GM19467 (cell line): ENCODE results near the gene MAP3K13.
"Not testable (repeated sequence)": the region's sequence is repeated elsewhere in the genome, so short reads cannot be mapped to it uniquely, and the experiment has no call there.

Source experiments
- ATAC-seq: cut with Tn5 transposase; IDR thresholded peaks from one replicate; pipeline ENCODE4 v1.9.1; 2021; ENCODE audit warnings: mild to moderate bottlenecking, moderate library complexity; ENCODE audit not compliant: unreplicated experiment

MAP3K13 gene

DNA sequence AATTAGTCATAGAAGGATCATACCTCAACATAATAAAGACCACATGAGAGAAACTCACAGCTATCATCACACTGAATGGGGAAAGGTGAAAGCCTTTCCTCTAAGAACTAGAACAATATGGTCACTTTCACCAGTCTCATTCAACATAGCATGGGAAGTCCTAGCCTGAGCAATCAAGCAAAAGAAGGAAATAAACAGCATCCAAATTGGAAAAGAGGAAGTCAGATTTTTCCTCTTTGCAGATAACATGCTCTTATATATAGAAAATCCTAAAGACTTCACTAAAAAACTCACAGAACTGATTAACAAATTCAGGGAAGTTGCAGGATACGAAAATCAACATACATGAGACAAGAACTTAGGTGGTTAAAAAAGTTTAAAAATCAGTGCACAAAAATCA, 24.7 kb downstream of the MAP3K13 start:
- ATAC-seq = no peak

DNA sequence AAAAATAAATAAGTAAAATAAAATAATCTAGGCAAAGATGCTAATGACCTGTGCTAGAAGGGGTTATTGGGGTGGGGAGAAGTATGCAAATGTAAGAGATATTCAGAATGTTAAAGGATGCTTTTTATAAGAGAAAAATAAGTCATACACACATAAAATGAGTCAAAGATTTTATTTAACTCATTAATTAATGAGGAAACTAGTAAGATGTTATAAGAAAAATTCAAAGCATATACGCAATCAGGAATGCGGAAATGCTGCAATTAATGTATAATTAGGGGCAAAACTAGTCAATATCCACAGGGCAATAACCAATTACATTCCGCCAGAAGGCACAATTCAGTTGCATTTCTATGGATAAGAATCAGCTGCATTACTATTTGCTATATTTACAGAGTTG, 30.1 kb downstream of the MAP3K13 start:
- ATAC-seq = no peak

DNA sequence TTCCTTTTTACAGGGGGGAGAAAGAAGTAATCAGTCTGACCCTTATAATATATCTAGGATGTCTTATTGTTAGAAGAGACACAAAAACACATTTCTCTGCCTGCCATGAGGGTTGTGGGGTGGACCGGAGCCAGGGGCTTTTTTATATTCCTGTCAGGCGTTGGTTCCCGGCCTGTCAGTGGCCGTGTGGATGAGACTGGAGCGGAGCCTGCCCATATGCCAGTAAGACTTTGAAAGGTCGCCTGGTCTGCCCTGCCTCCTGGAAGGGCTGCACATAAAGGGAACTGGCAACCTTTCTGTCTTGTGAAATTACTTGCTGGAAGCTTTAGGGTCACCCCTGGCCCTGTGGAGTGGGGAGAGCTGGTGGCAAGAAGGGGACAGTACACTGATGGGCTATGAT, 34.7 kb downstream of the MAP3K13 start:
- ATAC-seq = no peak

DNA sequence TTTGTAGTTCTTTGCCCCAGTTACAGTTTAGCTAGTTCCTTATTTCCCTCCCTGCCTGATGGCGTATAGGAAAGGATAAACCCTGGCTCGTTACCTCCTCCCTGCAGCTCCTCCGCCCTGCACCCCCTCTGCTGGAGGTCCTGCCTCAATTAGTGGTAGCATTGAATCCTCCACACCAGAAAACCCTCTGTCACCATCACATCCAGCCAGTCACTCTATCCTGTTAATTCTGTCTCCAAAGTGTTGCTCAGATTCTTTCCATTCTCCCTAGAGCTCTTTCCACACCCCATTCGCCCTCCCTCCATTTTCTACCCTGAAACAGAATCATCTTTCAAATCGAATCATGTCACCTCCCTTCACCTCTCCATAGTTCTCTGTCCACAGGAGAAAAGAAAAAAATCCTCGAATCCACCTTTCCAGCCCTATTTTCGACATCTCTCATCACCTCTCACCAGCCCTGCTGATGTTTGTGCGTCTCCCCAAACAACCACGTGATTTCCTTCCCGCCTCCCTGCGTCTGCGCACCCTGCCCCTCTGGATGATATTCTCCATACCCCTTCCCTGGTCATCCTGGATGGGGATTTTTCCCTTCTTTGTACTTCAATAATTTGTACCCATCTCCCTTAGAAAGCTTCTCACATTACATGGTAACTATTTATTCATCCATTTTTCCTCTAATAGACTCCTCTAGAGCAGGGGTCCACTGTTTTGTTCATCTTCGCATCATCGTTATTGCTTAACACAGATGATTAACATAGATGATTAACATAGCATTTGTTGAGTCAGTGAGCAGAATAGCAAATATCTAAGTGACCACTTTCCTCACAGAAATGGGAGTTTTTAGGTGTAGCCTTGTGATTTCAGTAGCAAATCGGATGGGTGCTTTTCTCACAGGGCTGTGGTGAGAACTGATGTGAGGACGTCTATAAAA, 37.1 kb downstream of the MAP3K13 start:
- no peak for ATAC-seq

DNA sequence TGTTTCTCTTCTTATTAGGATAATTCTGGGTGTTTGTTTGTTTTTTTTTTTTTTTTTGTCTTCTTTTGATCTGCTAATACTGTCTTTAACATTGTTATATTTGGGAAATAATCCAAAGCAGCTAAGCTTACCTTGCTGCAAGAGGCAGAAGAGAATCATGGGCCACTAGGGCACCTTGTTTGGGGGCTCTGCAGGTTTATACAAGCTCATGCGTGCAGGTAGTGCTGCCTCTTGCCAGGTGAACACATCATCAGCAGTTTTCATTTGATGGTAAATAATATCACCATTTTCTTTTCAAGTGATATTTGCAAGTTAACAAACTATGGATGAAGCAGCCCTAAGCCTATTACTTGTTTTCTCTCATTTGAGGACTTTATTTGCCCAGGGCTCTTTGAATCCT, 37.9 kb downstream of the MAP3K13 start:
- ATAC-seq = no peak

DNA sequence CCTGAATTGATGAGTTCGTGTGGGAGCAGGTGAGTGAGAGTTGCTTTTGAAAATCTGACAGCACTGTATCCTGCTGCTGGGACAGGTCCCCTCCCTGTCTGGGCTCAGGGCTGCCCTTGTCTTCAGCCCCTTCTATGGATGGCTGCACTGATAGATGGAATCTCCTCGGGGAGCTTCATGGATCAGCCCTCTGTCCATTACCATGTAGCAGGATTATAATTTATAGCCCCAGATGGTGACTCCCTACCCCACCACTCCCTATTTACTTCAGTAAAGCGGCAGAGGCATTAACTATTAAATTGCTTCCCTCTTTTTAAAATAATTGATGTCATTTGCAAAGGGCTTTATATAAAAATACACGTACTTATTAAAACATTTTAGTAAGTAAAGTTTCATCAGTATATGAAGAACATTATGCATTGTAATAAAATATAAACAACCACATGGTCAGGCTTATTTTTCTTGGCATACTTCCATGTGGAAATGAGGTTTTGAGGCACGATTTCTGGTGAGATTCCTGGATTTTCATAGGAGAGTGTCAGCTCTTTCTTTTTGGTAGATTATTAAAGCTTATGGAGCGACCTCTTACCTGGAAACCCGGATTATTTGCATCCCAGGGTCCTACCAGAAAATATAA, 38.5 kb downstream of the MAP3K13 start:
- no peak for ATAC-seq

DNA sequence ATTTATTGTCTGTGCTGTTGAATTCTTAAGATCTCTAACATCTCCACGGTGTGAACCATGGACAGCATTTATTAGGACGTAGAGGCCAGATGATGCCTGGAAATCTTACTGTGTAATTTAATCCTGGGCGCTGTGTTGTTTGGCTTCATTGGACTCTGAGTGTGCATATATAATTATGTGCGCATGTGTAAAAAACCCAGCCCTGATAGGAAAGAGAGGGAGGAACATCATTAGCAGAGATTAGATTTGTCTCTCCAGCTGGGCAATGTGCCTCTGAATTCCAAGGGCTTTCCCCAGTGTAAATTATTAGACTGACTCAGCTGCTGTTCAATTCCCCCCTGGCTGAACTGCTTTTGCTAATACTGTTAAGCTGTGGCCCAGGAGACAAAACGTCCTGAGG, 39.6 kb downstream of the MAP3K13 start:
- no peak for ATAC-seq

DNA sequence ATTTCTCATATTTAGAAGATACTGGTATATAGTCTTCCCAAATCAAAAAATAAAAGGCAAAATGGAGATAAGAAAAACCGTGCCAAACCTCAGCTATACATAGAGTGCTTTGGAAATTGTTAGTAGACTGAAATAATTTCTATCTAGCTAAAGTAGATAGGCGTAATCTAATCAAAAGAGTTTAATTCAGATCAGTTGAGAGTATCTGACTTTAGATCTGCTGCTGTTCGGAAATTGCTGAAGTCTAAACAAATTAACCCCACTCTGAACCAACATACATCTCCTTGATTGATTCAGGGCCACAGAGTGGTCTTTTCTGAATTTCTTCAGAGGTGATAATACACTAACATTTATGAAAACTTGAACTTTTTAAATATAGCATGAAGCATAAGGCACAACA, 40.1 kb downstream of the MAP3K13 start:
- ATAC-seq = no peak

DNA sequence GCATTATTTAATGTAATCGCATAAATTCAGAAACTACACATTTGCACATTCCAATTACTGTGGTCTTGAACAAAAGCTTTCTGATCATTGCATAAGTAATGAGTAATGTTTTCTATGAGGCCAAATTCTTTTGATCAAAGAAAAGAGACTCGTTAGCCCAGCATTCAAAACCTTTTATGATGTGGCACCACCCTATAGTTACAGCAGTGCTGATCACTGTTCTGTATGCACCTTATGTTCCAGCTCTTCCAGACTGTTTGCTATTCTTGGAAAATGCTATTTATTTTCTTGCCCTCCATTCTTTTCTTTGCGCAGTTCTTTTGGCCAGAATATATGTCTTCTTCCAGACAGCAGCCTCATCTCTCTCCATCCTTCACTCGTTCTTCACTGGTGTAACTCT, 42.3 kb downstream of the MAP3K13 start:
- ATAC-seq = no peak

DNA sequence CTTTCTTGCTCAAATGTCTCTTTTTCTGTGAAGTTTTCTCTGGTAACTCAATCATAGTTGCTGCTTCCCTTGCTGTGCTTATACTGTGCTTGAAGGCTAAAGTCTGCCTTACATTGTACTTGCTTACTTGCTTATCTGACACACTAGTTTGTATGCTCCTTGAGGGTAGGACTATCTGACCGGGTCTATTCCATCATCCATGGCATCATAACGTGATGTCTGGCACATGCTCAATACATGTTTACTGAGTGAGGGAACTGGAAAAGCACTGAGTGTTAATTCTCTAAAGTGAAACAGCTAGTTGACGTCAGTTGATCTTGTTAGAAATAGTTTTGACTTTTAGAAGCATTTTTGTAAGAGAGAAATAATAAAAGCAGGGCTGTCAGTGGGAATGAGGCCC, 42.7 kb downstream of the MAP3K13 start:
- ATAC-seq = no peak

DNA sequence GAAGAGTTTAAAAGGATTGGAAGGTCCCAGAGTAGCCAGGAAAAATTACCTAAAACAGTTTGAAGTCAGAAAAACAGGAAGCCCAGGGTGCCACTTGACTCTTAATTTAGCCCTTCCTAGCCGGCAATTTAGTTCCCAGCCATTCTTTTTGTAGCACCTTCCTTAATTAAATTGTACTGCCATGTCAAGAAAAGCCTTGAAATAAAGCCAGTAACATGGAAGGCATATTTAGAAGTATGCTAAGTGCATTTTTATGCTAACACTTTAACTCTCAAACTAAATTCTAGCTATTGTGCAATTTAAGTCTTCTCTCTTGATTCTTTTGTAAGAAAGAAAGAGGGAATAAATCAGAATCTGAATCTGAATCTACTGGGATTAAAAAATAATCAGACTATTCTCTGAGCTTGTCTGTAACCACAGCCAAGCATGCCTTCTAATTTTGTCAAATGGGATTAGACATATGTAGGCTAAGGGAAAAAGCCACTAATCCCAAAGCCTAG, 43.2 kb downstream of the MAP3K13 start:
- ATAC-seq = no peak

DNA sequence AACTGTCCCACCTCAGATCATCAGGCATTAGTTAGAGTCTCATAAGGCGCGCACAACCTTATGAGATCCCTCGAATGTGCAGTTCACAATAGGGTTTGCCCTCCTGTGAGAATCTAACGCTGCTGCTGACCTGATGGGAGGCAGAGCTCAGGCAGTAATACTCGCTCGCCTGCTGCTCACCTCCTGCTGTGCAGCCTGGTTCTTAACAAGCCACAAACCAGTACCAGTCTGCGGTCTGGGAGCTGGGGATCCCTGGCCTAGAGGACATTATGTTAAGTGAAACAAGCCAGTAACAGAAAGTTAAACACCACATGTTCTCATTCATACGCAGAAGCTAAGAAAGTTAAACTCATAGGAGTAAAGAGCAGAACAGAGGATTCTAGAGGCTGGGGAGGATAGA, 47.0 kb downstream of the MAP3K13 start:
- no peak for ATAC-seq

DNA sequence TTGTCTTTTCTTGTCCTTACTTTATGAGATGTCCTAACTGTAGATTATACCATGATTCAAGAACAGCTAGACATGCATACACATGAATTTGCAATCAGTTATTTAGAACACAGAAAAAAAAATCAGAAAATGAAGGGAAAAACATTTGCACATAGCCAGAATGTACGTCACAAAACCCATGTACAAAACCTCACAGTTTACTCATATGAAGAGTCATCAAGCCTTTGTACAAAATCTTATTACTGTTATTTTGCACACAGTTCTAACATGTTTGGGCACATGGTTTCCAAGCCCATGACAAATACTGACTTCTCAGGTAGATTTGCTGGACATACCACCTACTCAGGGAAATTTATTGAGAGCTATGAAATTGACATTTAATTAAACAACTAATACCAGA, 48.2 kb downstream of the MAP3K13 start:
- ATAC-seq = no peak

DNA sequence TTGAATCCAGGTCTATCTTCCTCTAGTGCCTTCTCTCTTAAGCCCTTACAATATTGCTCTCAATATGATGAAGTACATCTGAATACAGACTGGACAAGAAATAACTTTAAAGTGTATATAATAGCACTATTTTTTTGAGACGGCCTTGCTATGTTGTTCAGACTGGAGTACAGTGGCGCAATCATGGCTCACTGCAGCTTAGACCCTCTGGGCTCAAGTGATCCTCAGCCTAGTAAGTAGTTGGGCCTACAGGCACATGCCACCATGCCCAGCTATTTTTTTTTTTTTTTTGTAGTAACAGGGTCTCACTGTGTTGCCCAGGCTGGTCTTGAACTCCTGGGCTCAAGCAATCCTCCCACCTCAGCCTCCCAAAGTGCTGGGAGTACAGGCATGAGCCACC, 53.6 kb downstream of the MAP3K13 start:
- no peak for ATAC-seq

DNA sequence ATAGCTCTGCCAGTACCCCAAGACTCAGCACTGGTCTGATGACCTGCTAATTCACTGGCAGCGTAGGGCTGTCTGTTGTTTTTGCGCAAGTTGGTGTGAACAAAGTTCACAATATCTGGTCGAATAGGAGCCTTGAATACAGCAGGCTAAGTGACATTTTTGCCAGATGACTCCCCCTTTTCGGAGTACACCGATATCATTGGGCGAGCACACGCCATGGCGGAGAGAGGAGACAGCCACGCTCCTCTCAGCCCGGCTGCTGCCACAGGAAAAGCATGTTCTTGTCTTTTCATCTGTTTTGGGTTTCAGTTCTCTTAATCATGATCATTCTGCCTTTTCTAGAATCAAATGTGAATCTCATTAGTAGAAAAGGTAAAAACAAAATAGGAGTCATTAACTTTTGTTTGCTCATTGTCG, 55.6 kb downstream of the MAP3K13 start:
- not testable (repeated sequence) for ATAC-seq

DNA sequence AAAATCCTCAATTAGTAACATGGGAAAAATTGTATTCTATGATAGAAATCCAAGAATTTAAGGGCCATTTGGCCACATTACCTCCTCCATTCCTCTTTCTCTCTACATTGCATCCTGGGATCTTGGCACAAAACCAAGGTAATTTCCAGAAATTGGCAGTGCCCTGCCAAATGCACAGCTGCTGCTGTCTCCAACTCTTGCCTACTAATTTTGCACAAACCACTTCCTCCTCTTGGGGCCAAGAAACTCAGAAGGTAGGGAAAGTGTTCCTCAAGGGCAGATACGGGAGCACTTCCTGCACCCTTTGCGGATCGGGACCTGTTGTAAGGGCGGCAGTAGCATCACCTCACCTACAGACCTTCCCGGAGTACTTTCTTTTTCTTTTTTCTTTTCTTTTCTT, 57.8 kb downstream of the MAP3K13 start:
- ATAC-seq = no peak

DNA sequence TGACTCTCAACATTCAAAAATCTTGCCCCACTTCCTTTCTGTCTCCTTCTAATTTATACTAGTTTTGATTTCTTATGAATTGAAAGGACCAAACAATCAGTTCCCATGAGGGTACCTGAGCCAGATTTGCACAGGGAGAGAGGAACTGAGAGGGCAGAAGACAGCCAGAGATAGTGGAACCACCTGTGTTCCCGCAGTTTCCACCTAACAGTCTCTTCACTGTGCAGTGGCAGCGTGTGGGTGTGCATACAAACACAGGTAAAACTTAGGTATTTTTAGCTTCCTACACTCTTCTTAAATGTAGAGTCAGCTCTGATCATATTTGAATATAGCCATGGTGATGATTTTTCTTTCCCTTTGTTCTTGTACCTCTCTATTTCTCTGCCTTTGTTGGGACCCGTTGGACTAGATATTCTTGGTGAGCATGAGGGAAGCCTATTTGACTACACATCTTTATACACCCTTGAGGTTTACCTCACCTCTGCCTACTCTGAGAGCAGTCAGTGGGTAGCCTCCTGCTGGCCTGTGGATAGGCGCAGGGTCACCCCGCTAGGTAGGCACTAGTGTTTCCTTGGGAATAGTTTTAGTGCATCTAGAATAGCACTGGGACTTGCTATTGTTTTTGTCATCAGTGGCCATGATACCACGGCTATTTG, 58.8 kb downstream of the MAP3K13 start:
- ATAC-seq = no peak

DNA sequence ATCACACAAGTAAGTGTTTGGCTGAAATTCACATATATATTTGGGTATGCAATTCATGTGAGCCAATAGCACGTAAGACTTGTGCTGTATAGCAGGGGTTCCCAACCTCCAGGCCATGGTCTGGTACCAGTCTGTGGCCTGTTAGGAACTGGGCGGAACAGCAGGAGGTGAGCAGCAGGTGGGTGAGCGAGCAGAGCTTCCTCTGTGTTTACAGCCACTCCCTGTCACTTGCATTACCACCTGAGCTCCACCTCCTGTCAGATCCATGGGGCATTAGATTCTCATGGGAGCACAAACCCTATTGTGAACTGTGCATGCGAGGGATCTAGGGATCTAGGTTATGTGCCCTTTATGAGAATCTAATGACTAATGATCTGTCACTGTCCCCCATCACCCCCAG, 59.7 kb downstream of the MAP3K13 start:
- ATAC-seq = no peak

DNA sequence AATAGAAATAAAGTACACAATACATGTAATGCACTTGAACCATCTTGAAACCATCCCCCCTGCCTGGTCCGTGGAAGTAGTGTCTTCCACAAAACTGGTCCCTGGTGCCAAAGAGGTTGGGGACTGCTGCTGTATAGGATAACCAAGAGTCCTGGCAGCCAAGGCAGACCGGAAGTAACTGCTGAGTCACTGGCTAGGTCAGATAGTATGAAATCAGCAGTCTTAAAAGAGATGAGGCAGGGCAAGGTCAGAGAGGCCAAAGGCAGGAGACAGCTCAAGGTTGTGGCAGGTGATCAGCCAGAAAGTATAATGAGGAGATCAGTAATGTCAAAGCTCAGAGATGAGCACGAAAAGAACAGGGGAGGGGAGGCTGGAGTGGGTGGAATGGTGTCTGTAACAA, 60.2 kb downstream of the MAP3K13 start:
- ATAC-seq = no peak

DNA sequence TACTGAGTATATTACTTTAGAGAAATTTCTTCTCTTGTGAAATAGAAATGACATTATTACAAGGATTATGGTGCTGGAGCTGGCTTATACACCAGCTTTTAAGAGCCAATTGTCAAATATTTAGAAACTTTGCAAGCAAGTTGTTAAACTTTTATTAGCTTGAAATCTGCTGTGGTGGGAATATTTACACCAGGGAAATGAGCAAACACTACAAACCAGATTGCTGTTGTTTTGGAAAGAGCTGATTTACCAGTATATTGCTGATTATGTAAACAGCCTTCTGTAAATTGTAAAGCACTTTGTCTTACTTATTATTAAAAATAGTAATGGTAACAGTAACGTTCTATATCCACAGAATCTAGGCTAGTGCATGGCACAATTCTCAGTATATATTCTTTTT, 61.5 kb downstream of the MAP3K13 start:
- no peak for ATAC-seq

DNA sequence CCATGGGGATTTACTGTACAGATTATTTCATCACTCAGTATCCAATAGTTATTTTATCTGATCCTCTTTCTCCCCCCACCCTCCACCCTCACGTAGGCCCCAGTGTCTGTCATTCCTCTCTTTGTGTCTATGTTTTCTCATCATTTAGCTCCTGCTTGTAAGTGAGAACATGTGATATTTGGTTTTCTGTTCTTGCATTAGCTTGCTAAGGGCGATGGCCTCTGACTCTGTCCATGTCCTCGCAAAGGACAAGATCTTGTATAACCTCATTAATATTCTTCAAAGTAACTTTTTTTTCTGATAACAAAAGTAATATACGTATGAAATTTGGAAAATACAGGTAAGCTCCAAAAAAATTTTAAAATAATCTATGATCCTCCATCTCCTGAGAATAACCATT, 67.4 kb downstream of the MAP3K13 start:
- ATAC-seq = no peak
